ENCODE data around the gene ADAMTSL1.
"Not testable (repeated sequence)": the region's sequence is repeated elsewhere in the genome, so short reads cannot be mapped to it uniquely, and the experiment has no call there.

The ADAMTSL1 gene

DNA sequence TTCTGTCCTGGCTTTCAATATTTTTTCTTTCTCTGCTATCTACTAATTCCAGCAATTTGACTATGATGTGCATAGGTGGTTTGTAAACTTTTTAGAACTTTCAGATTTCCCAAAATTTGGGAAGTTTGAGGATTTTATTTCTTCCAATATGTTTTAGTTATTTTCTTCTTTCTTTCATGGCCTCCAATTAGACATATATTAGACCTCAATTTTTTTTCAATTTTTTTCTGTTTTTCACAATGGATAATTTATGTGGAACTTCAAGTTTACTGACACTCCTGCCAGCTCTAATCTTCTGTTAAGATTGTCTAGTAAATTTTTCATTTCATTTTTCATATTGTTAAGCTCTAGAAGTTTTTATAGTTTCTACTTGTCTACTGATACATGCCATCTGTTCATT is 395.8 kb downstream of the ADAMTSL1 start:
- Histone ChIP-seq H3K9ac (ENCODE audit: low read depth in 1 of 2, low read length in 2 of 2) (no peak overlapping the region), H3K4me3 (ENCODE audit: low read length in 2 of 2) (no peak overlapping the region), H3K36me3 (ENCODE audit: control insufficient read depth in 2 of 2, insufficient read depth in 2 of 2, low read length in 2 of 2) (no peaks in the 10 kb centered on the region), H3K9me3 (ENCODE audit: control insufficient read depth in 2 of 2, low read length in 2 of 2) (peaks cover 0 to 3% of the 10 kb centered on the region in 2 donors), H3K4me1 (ENCODE audit: control insufficient read depth in 2 of 2, insufficient read depth in 2 of 2, low read length in 2 of 2) (no peaks in the 10 kb centered on the region), H3K27ac (ENCODE audit: low read depth in 2 of 2, low read length in 2 of 2) (no peak overlapping the region), H3K27me3 (ENCODE audit: control insufficient read depth in 2 of 2, insufficient read depth in 2 of 2, low read length in 2 of 2) (no peaks in the 10 kb centered on the region)

DNA sequence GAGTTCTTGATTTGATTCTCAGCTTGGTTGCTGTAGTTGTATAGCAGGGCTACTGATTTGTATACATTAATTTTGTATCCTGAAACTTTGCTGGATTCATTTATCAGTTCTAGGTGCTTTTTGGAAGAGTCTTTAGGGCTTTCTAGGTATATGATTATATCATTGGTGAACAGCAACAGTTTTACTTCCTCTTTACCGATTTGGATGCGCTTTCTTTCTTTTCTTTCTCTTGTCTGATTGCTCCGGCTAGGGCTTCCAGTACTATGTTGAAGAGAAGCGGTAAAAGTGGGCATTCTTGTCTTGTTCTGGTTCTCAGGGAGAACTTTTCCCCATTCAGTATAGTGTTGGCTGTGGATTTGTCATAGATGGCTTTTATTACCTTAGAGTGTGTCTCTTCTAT is 400.1 kb downstream of the ADAMTSL1 start:
- Histone ChIP-seq H3K9me3 (ENCODE audit: control insufficient read depth in 2 of 2, low read length in 2 of 2) (peaks cover 0 to 3% of the 10 kb centered on the region in 2 donors), H3K9ac (ENCODE audit: low read depth in 1 of 2, low read length in 2 of 2) (no peak overlapping the region), H3K4me1 (ENCODE audit: control insufficient read depth in 2 of 2, insufficient read depth in 2 of 2, low read length in 2 of 2) (no peaks in the 10 kb centered on the region), H3K36me3 (ENCODE audit: control insufficient read depth in 2 of 2, insufficient read depth in 2 of 2, low read length in 2 of 2) (no peaks in the 10 kb centered on the region), H3K27ac (ENCODE audit: low read depth in 2 of 2, low read length in 2 of 2) (no peak overlapping the region), H3K27me3 (ENCODE audit: control insufficient read depth in 2 of 2, insufficient read depth in 2 of 2, low read length in 2 of 2) (no peaks in the 10 kb centered on the region), H3K4me3 (ENCODE audit: low read length in 2 of 2) (no peak overlapping the region)

- not testable (repeated sequence) for H3K4me1 ChIP-seq (ENCODE audit: control insufficient read depth in 2 of 2, insufficient read depth in 2 of 2, low read length in 2 of 2); H3K36me3 ChIP-seq (ENCODE audit: control insufficient read depth in 2 of 2, insufficient read depth in 2 of 2, low read length in 2 of 2); H3K9me3 ChIP-seq (ENCODE audit: control insufficient read depth in 2 of 2, low read length in 2 of 2); H3K4me3 ChIP-seq (ENCODE audit: low read length in 2 of 2); H3K9ac ChIP-seq (ENCODE audit: low read depth in 1 of 2, low read length in 2 of 2); H3K27ac ChIP-seq (ENCODE audit: low read depth in 2 of 2, low read length in 2 of 2); H3K27me3 ChIP-seq (ENCODE audit: control insufficient read depth in 2 of 2, insufficient read depth in 2 of 2, low read length in 2 of 2)
These were observed 401.0 kb downstream of the ADAMTSL1 start for GRCh38 chr9:18874990-18875389.

- Histone ChIP-seq H3K27ac (ENCODE audit: low read depth in 2 of 2, low read length in 2 of 2) (no peak overlapping the region), H3K36me3 (ENCODE audit: control insufficient read depth in 2 of 2, insufficient read depth in 2 of 2, low read length in 2 of 2) (no peaks in the 10 kb centered on the region), H3K9ac (ENCODE audit: low read depth in 1 of 2, low read length in 2 of 2) (no peak overlapping the region), H3K4me3 (ENCODE audit: low read length in 2 of 2) (no peak overlapping the region), H3K27me3 (ENCODE audit: control insufficient read depth in 2 of 2, insufficient read depth in 2 of 2, low read length in 2 of 2) (no peaks in the 10 kb centered on the region), H3K9me3 (ENCODE audit: control insufficient read depth in 2 of 2, low read length in 2 of 2) (no peaks in the 10 kb centered on the region), H3K4me1 (ENCODE audit: control insufficient read depth in 2 of 2, insufficient read depth in 2 of 2, low read length in 2 of 2) (no peaks in the 10 kb centered on the region)
These were observed 404.0 kb downstream of the ADAMTSL1 start for GRCh38 chr9:18877984-18878383.

- Histone ChIP-seq H3K9ac (ENCODE audit: low read depth in 1 of 2, low read length in 2 of 2) (no peak overlapping the region), H3K9me3 (ENCODE audit: control insufficient read depth in 2 of 2, low read length in 2 of 2) (no peaks in the 10 kb centered on the region), H3K4me3 (ENCODE audit: low read length in 2 of 2) (no peak overlapping the region), H3K4me1 (ENCODE audit: control insufficient read depth in 2 of 2, insufficient read depth in 2 of 2, low read length in 2 of 2) (no peaks in the 10 kb centered on the region), H3K27me3 (ENCODE audit: control insufficient read depth in 2 of 2, insufficient read depth in 2 of 2, low read length in 2 of 2) (no peaks in the 10 kb centered on the region), H3K36me3 (ENCODE audit: control insufficient read depth in 2 of 2, insufficient read depth in 2 of 2, low read length in 2 of 2) (no peaks in the 10 kb centered on the region), H3K27ac (ENCODE audit: low read depth in 2 of 2, low read length in 2 of 2) (no peak overlapping the region)
These were observed 407.8 kb downstream of the ADAMTSL1 start for GRCh38 chr9:18881758-18882157.

DNA sequence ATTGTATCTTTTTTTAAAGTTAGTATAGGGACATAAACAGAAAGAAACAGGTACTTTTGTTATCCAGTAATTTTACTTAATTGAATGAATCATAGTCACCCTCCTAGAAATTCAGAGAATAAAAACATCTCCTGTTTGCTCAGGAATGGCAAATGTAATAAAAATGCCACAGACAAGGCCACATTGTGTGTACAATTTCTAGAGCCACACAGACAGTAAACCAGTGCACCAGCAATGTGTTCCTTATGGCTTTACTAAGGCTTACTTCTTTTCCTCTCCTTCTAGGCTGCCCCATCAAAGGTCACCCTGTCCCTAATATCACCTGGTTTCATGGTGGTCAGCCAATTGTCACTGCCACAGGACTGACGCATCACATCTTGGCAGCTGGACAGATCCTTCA is 413.6 kb downstream of the ADAMTSL1 start:
- Histone ChIP-seq H3K36me3 (ENCODE audit: control insufficient read depth in 2 of 2, insufficient read depth in 2 of 2, low read length in 2 of 2) (peaks cover 0 to 3% of the 10 kb centered on the region in 2 donors), H3K9ac (ENCODE audit: low read depth in 1 of 2, low read length in 2 of 2) (no peak overlapping the region), H3K27me3 (ENCODE audit: control insufficient read depth in 2 of 2, insufficient read depth in 2 of 2, low read length in 2 of 2) (no peaks in the 10 kb centered on the region), H3K4me3 (ENCODE audit: low read length in 2 of 2) (no peak overlapping the region), H3K4me1 (ENCODE audit: control insufficient read depth in 2 of 2, insufficient read depth in 2 of 2, low read length in 2 of 2) (peaks cover 0 to 10% of the 10 kb centered on the region in 2 donors), H3K27ac (ENCODE audit: low read depth in 2 of 2, low read length in 2 of 2) (no peak overlapping the region), H3K9me3 (ENCODE audit: control insufficient read depth in 2 of 2, low read length in 2 of 2) (no peaks in the 10 kb centered on the region)

GRCh38 chr9:18888290-18888689 is 414.3 kb downstream of the ADAMTSL1 start:
- H3K36me3 ChIP-seq (ENCODE audit: control insufficient read depth in 2 of 2, insufficient read depth in 2 of 2, low read length in 2 of 2): peaks cover 0 to 3% of the 10 kb centered on the region in 2 donors
- H3K27ac ChIP-seq (ENCODE audit: low read depth in 2 of 2, low read length in 2 of 2): no peak overlapping the region
- H3K4me1 ChIP-seq (ENCODE audit: control insufficient read depth in 2 of 2, insufficient read depth in 2 of 2, low read length in 2 of 2): peaks cover 0 to 10% of the 10 kb centered on the region in 2 donors
- no peaks in the 10 kb centered on the region for H3K27me3 ChIP-seq (ENCODE audit: control insufficient read depth in 2 of 2, insufficient read depth in 2 of 2, low read length in 2 of 2)
- no peaks in the 10 kb centered on the region for H3K9me3 ChIP-seq (ENCODE audit: control insufficient read depth in 2 of 2, low read length in 2 of 2)
- no peak overlapping the region for H3K4me3 ChIP-seq (ENCODE audit: low read length in 2 of 2)
- no peak overlapping the region for H3K9ac ChIP-seq (ENCODE audit: low read depth in 1 of 2, low read length in 2 of 2)

GRCh38 chr9:18889550-18889949 is 415.6 kb downstream of the ADAMTSL1 start:
- peaks cover 0 to 3% of the 10 kb centered on the region in 2 donors for H3K9me3 ChIP-seq (ENCODE audit: control insufficient read depth in 2 of 2, low read length in 2 of 2)
- H3K4me1 ChIP-seq (ENCODE audit: control insufficient read depth in 2 of 2, insufficient read depth in 2 of 2, low read length in 2 of 2): peaks cover 0 to 10% of the 10 kb centered on the region in 2 donors
- no peak overlapping the region for H3K27ac ChIP-seq (ENCODE audit: low read depth in 2 of 2, low read length in 2 of 2)
- H3K9ac ChIP-seq (ENCODE audit: low read depth in 1 of 2, low read length in 2 of 2): no peak overlapping the region
- H3K27me3 ChIP-seq (ENCODE audit: control insufficient read depth in 2 of 2, insufficient read depth in 2 of 2, low read length in 2 of 2): no peaks in the 10 kb centered on the region
- H3K36me3 ChIP-seq (ENCODE audit: control insufficient read depth in 2 of 2, insufficient read depth in 2 of 2, low read length in 2 of 2): peaks cover 0 to 3% of the 10 kb centered on the region in 2 donors
- H3K4me3 ChIP-seq (ENCODE audit: low read length in 2 of 2): no peak overlapping the region

GRCh38 chr9:18890372-18890771 is 416.4 kb downstream of the ADAMTSL1 start:
- H3K27me3 ChIP-seq (ENCODE audit: control insufficient read depth in 2 of 2, insufficient read depth in 2 of 2, low read length in 2 of 2): no peaks in the 10 kb centered on the region
- no peak overlapping the region for H3K4me3 ChIP-seq (ENCODE audit: low read length in 2 of 2)
- H3K9ac ChIP-seq (ENCODE audit: low read depth in 1 of 2, low read length in 2 of 2): no peak overlapping the region
- peaks cover 0 to 10% of the 10 kb centered on the region in 2 donors for H3K4me1 ChIP-seq (ENCODE audit: control insufficient read depth in 2 of 2, insufficient read depth in 2 of 2, low read length in 2 of 2)
- H3K9me3 ChIP-seq (ENCODE audit: control insufficient read depth in 2 of 2, low read length in 2 of 2): peaks cover 0 to 5% of the 10 kb centered on the region in 2 donors
- H3K27ac ChIP-seq (ENCODE audit: low read depth in 2 of 2, low read length in 2 of 2): no peak overlapping the region
- H3K36me3 ChIP-seq (ENCODE audit: control insufficient read depth in 2 of 2, insufficient read depth in 2 of 2, low read length in 2 of 2): peaks cover 0 to 3% of the 10 kb centered on the region in 2 donors

GRCh38 chr9:18891946-18892670 is 418.2 kb downstream of the ADAMTSL1 start:
- Histone ChIP-seq H3K36me3 (ENCODE audit: control insufficient read depth in 2 of 2, insufficient read depth in 2 of 2, low read length in 2 of 2) (peaks cover 3 to 5% of the 10 kb centered on the region in 2 donors), H3K4me1 (ENCODE audit: control insufficient read depth in 2 of 2, insufficient read depth in 2 of 2, low read length in 2 of 2) (peaks cover 0 to 10% of the 10 kb centered on the region in 2 donors), H3K9ac (ENCODE audit: low read depth in 1 of 2, low read length in 2 of 2) (no peak overlapping the region), H3K9me3 (ENCODE audit: control insufficient read depth in 2 of 2, low read length in 2 of 2) (peaks cover 0 to 14% of the 10 kb centered on the region in 2 donors), H3K4me3 (ENCODE audit: low read length in 2 of 2) (no peak overlapping the region), H3K27ac (ENCODE audit: low read depth in 2 of 2, low read length in 2 of 2) (no peak overlapping the region), H3K27me3 (ENCODE audit: control insufficient read depth in 2 of 2, insufficient read depth in 2 of 2, low read length in 2 of 2) (no peaks in the 10 kb centered on the region)
